CD4-positive, alpha-beta T cell (primary cell): ENCODE data around the gene PIWIL4. TPM values are rescaled to one million over a fixed set of nuclear protein-coding genes. Genes with fewer than 3 reads are reported as not detected.
A peak's percentile ranks its signal among the peaks of the same experiment; 100 is the strongest.
"Not testable (repeated sequence)": the region's sequence is repeated elsewhere in the genome, so short reads cannot be mapped to it uniquely, and the experiment has no call there.

Source experiments
- ATAC-seq: fragments of 200-7000 bp; cut with Tn5 transposase; one replicate; pipeline ENCODE4 v1.10.0; 2022; ENCODE audit warnings: mild to moderate bottlenecking; ENCODE audit not compliant: poor library complexity
- CTCF ChIA-PET: fragments of 350-600 bp; sonication (Branson Sonifier 250); formaldehyde crosslinking; loops from one replicate; lab custom pipeline; 2021; ENCODE audit warnings: antibody characterized with exemption, inconsistent platforms; lab: Charles Lee
- POLR2A ChIA-PET: fragments of 350-600 bp; sonication (Branson Sonifier 250); formaldehyde crosslinking; loops from one replicate; lab custom pipeline; 2021; ENCODE audit warnings: antibody characterized with exemption, inconsistent platforms; lab: Charles Lee
- DNase-seq, 14 experiments: peaks; one replicate each; pipeline ENCODE4 v3.0.0-alpha.2; 2013 to 2020; ENCODE audit warnings: mixed read lengths in 2 of 14
- H3K27ac ChIP-seq, 2 donors: one replicate each; pipeline versions ENCODE4 v1.5.1 to v1.7.0; 2013; ENCODE audit warnings: low read length in 2 of 2, low read depth in 1 of 2, mild to moderate bottlenecking in 1 of 2
- H3K27me3 ChIP-seq, 2 experiments: 1 replicate in 1 of 2; 2 replicates in 1 of 2; pipeline versions ENCODE4 v1.6.1 to v1.7.0; 2013; ENCODE audit warnings: low read length in 2 of 2, control low read depth in 1 of 2, mild to moderate bottlenecking in 1 of 2, moderate library complexity in 1 of 2; ENCODE audit not compliant: insufficient read depth in 2 of 2, control insufficient read depth in 1 of 2
- H3K36me3 ChIP-seq: one replicate; pipeline ENCODE4 v1.6.1; 2013; ENCODE audit warnings: low read length, control low read depth; ENCODE audit not compliant: insufficient read depth
- H3K4me1 ChIP-seq: one replicate; pipeline ENCODE4 v1.6.1; 2013; ENCODE audit warnings: low read length, control low read depth; ENCODE audit not compliant: insufficient read depth
- H3K4me3 ChIP-seq: one replicate; pipeline ENCODE4 v1.5.1; 2013; ENCODE audit warnings: mild to moderate bottlenecking, low read length, moderate library complexity
- H3K9me3 ChIP-seq, 2 experiments: 1 replicate in 1 of 2; 2 replicates in 1 of 2; pipeline versions ENCODE4 v1.6.1 to v1.7.0; 2013; ENCODE audit warnings: low read length in 2 of 2, mild to moderate bottlenecking in 2 of 2, control low read depth in 1 of 2, moderate library complexity in 1 of 2; ENCODE audit not compliant: control insufficient read depth in 1 of 2, insufficient read depth in 1 of 2
- H3K27ac Mint-ChIP-seq: one replicate; pipeline ENCODE4 v1.8.0; 2020; ENCODE audit warnings: mixed read lengths
- H3K27me3 Mint-ChIP-seq: one replicate; pipeline ENCODE4 v1.8.0; 2021; ENCODE audit warnings: mixed read lengths
- H3K36me3 Mint-ChIP-seq: one replicate; pipeline ENCODE4 v1.8.0; 2021; ENCODE audit warnings: low read depth, mixed read lengths
- H3K4me1 Mint-ChIP-seq: one replicate; pipeline ENCODE4 v1.8.0; 2021; ENCODE audit warnings: low read depth, mixed read lengths
- H3K4me3 Mint-ChIP-seq: one replicate; pipeline ENCODE4 v1.8.0; 2020; ENCODE audit warnings: mild to moderate bottlenecking, mixed read lengths
- H3K9me3 Mint-ChIP-seq: one replicate; pipeline ENCODE4 v1.8.0; 2020; ENCODE audit warnings: mixed read lengths
- intact Hi-C, 2 experiments: fragments of 100-400 bp; cut with DNase I in 1 of 2; cut with micrococcal nuclease in 1 of 2; formaldehyde crosslinking; loops; one replicate each; pipeline versions ENCODE4 v1.15.1 to v1.9.0; 2023 to 2025; cut with DNase I, micrococcal nuclease
- total RNA-seq, 174 experiments: library from RNA in 2 of 174; stranded (reverse) in 2 of 174; gene quantifications; one replicate each; pipeline ENCODE4 v1.2.3 and lab custom pipeline; 2021 to 2026
- TF ChIP-seq, protein P1 (sequence below): fragments of 200-600 bp; IDR thresholded peaks from one replicate; pipeline ENCODE4 v1.8.0; 2022; ENCODE audit warnings: antibody characterized with exemption, mild to moderate bottlenecking

Gene PIWIL4
- total RNA-seq, 2 experiments from 2014 or later = 1.3 to 1.4 TPM

DNA sequence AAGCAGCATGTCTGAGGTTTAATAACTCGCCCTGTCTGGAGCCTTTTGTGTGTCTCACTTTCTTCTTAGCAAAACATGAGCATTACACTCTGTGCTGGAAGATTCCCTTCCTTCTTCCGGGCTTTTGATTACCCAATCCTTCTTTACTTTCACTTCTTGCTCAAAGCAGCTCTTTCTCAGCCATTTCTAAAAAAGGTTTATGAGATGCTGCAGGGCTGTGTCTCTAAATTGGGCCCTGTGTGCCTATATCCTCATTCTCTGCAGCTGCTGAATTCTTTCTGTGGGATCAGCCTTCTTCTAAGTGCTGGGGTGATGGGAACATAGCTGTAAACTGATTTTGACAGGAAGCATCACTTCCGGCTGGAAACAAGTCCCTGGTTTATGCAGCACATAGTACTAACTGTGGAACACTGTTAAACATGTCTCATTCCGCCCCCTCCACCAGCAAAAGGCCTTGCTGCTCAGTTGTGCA, 71.8 kb downstream of the PIWIL4 start:
- no peaks in the 10 kb centered on the region for H3K9me3 Mint-ChIP-seq
- Histone ChIP-seq H3K36me3 (no peaks in the 10 kb centered on the region), H3K27ac (no peak overlapping the region), H3K9me3 (no peaks in the 10 kb centered on the region), H3K4me1 (peaks cover 6% of the 10 kb centered on the region), H3K27me3 (no peaks in the 10 kb centered on the region), H3K4me3 (no peak overlapping the region)
- peaks cover 15% of the 10 kb centered on the region for H3K4me1 Mint-ChIP-seq
- H3K27ac Mint-ChIP-seq = no peak overlapping the region
- ATAC-seq = no peak
- H3K36me3 Mint-ChIP-seq = no peaks in the 10 kb centered on the region
- intact Hi-C loops = no loop called here
- CTCF ChIA-PET = no interaction called here
- POLR2A ChIA-PET = no interaction called here
- H3K27me3 Mint-ChIP-seq = no peaks in the 10 kb centered on the region
- DNase-seq = peak in 3 of 14 experiments; percentile 10 to 27 (median 25)
- no peak overlapping the region for H3K4me3 Mint-ChIP-seq
- TF ChIP-seq, protein P1, sequence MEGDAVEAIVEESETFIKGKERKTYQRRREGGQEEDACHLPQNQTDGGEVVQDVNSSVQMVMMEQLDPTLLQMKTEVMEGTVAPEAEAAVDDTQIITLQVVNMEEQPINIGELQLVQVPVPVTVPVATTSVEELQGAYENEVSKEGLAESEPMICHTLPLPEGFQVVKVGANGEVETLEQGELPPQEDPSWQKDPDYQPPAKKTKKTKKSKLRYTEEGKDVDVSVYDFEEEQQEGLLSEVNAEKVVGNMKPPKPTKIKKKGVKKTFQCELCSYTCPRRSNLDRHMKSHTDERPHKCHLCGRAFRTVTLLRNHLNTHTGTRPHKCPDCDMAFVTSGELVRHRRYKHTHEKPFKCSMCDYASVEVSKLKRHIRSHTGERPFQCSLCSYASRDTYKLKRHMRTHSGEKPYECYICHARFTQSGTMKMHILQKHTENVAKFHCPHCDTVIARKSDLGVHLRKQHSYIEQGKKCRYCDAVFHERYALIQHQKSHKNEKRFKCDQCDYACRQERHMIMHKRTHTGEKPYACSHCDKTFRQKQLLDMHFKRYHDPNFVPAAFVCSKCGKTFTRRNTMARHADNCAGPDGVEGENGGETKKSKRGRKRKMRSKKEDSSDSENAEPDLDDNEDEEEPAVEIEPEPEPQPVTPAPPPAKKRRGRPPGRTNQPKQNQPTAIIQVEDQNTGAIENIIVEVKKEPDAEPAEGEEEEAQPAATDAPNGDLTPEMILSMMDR = no peak

DNA sequence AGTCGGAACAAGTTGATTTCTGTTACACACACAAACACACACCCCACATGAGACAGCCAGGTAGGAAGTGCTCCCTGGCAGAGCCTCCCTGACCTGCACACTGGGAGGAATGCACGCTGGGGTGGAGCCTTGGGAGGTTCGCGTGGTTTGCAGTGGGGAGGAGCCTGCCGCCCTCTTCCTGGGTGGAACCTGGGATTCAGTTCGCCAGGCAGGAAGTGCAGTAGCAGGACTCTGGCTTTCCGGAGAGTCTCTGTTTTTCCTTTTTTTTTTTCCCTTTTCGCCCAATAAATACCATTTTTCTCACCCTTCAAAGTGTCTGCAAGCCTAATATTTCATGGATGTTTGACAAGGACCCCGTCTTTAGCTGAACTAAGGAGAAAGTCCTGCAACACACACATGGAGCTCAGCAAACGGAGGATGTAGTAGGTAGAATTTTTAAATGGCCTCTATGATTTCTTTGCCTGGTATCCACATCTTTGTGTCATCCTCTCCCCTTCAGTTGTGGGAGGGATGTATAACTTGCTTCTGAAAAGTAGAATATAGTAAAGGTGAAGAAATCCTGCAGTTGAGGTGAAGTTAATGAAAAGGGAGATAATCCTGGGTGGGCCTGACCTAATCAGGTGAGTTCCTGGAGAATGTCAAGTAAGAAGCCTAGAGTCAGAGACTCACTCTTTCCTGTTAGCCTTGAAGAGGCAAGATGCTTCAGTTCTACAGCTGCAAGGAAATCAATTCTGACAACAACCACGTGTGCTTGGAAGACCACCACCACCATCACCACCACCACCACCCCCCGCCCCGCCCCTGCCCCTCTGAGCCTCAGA, 72.9 kb downstream of the PIWIL4 start:
- Histone ChIP-seq H3K9me3 (no peaks in the 10 kb centered on the region), H3K27me3 (no peaks in the 10 kb centered on the region), H3K36me3 (no peaks in the 10 kb centered on the region), H3K27ac (no peak overlapping the region), H3K4me1 (peaks cover 6% of the 10 kb centered on the region), H3K4me3 (no peak overlapping the region)
- Mint-ChIP-seq H3K4me1 (peaks cover 15% of the 10 kb centered on the region), H3K36me3 (no peaks in the 10 kb centered on the region), H3K9me3 (no peaks in the 10 kb centered on the region), H3K4me3 (no peak overlapping the region), H3K27ac (no peak overlapping the region), H3K27me3 (no peaks in the 10 kb centered on the region)
- intact Hi-C loops = no loop called here
- TF ChIP-seq, protein P1 = no peak
- no peak for DNase-seq
- ATAC-seq = no peak
- ChIA-PET POLR2A (no interaction called here), CTCF (no interaction called here)

DNA sequence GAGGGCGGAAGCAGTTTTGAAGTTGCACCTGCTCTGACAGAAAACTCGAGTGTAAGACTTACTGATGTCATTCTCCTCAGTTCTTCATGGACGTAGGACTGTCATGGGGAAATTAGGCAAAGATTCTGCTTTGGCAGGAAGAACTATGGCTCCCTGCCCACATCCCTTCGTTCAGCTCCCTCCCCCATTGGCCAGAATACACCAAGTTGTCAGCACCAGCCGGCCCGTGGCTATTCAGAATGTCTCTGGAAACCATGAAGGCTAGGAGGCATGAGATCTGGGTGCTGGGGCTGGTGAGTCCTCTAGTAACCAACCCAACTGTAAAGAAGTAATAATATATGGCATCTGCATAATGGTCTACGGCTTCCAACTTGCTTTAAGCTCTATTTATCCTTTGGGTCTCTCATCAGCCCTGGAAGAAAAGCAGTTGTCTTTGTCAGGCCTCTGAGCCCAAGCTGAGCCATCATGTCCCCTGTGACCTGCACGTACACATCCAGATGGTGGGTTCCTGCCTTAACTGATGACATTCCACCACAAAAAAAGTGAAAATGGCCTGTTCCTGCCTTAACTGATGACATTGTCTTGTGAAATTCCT, 74.1 kb downstream of the PIWIL4 start:
- DNase-seq (no peak), ATAC-seq (no peak)
- Mint-ChIP-seq H3K4me3 (no peak overlapping the region), H3K27ac (no peak overlapping the region), H3K4me1 (peaks cover 15% of the 10 kb centered on the region), H3K9me3 (no peaks in the 10 kb centered on the region), H3K36me3 (no peaks in the 10 kb centered on the region), H3K27me3 (no peaks in the 10 kb centered on the region)
- Histone ChIP-seq H3K27ac (no peak overlapping the region), H3K9me3 (no peaks in the 10 kb centered on the region), H3K4me3 (no peak overlapping the region), H3K36me3 (no peaks in the 10 kb centered on the region), H3K4me1 (peaks cover 6% of the 10 kb centered on the region), H3K27me3 (no peaks in the 10 kb centered on the region)
- POLR2A ChIA-PET = no interaction called here
- CTCF ChIA-PET = no interaction called here
- intact Hi-C loops = no loop called here
- TF ChIP-seq, protein P1 = no peak

DNA sequence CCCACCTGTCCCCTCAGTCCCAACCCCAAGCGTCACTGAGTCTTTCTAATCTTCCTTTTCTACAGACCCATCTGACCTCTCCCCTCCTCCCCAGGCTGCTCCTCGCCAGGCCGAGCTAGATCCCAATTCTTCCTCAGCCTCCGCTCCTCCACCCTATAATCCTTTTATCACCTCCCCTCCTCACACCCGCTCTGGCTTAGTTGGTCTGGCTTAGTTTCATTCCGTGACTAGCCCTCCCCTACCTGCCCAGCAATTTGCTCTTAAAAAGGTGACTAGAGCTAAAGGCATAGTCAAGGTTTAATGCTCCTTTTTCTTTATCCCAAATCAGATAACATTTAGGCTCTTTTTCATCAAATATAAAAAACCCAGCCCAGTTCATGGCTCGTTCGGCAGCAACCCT, 76.0 kb downstream of the PIWIL4 start:
- H3K9me3 ChIP-seq, H3K9me3 Mint-ChIP-seq, H3K27me3 ChIP-seq, CTCF ChIA-PET, H3K36me3 Mint-ChIP-seq, H3K27ac ChIP-seq, POLR2A ChIA-PET, H3K27ac Mint-ChIP-seq, H3K4me3 ChIP-seq, ATAC-seq, intact Hi-C loops, H3K36me3 ChIP-seq, H3K4me3 Mint-ChIP-seq, DNase-seq, H3K27me3 Mint-ChIP-seq, H3K4me1 ChIP-seq: not testable (repeated sequence)
- H3K4me1 Mint-ChIP-seq = peaks cover 14% of the 10 kb centered on the region
